GM18508 (cell line): ENCODE results near the gene ARAP2.

Source experiments
- ATAC-seq: cut with Tn5 transposase; IDR thresholded peaks from one replicate; pipeline ENCODE4 v1.9.1; 2021; ENCODE audit warnings: moderate number of reproducible peaks; ENCODE audit not compliant: insufficient read depth, unreplicated experiment

Gene ARAP2

GRCh38 chr4:36260731-36261130, 16.4 kb upstream of the ARAP2 start:
- ATAC-seq, result no peak

GRCh38 chr4:36256398-36256891, 12.1 kb upstream of the ARAP2 start:
- ATAC-seq, result no peak

- ATAC-seq, result peak; percentile 66
These were observed 11.3 kb upstream of the ARAP2 start for GRCh38 chr4:36255577-36255976.

GRCh38 chr4:36254371-36254770, 10.1 kb upstream of the ARAP2 start:
- no peak for ATAC-seq

GRCh38 chr4:36251983-36252382, 7.7 kb upstream of the ARAP2 start:
- ATAC-seq, result no peak

GRCh38 chr4:36249610-36250009, 5.3 kb upstream of the ARAP2 start:
- no peak for ATAC-seq

GRCh38 chr4:36243355-36244256, 708 bp downstream of the ARAP2 start:
- ATAC-seq, result peak; percentile 6

- ATAC-seq, result no peak
These were observed 1.5 kb downstream of the ARAP2 start for GRCh38 chr4:36242629-36243354.

GRCh38 chr4:36241771-36242170, 2.5 kb downstream of the ARAP2 start:
- ATAC-seq, result peak; percentile 60

GRCh38 chr4:36237366-36238313, 6.7 kb downstream of the ARAP2 start:
- no peak for ATAC-seq

GRCh38 chr4:36236159-36236558, 8.2 kb downstream of the ARAP2 start:
- no peak for ATAC-seq

- no peak for ATAC-seq
These were observed 9.0 kb downstream of the ARAP2 start for GRCh38 chr4:36235306-36235705.

- no peak for ATAC-seq
These were observed 10.6 kb downstream of the ARAP2 start for GRCh38 chr4:36233567-36234266.

GRCh38 chr4:36230534-36230933, 13.8 kb downstream of the ARAP2 start:
- ATAC-seq, result no peak

GRCh38 chr4:36227913-36228312, 16.4 kb downstream of the ARAP2 start:
- ATAC-seq, result no peak

- no peak for ATAC-seq
These were observed 17.7 kb downstream of the ARAP2 start for GRCh38 chr4:36226430-36227227.

- no peak for ATAC-seq
These were observed 19.1 kb downstream of the ARAP2 start for GRCh38 chr4:36224972-36225903.

- ATAC-seq, result no peak
These were observed 21.6 kb downstream of the ARAP2 start for GRCh38 chr4:36222702-36223101.
